ENCODE measurements around the gene CEP83. TPM values are rescaled to one million over a fixed set of nuclear protein-coding genes. Genes with fewer than 3 reads are reported as not detected.

CEP83 gene
- total RNA-seq, 4 donors from 2014 or later: 19.0 to 34.5 (median 24.4) TPM

GRCh38 chr12:94262228-94263010 lies 197.2 kb downstream of the CEP83 start:
- Histone ChIP-seq H3K27ac (peak overlapping the region; percentile 60 to 90 (median 81)), H3K4me1 (peaks cover 0 to 52% (median 17%) of the 10 kb centered on the region in 4 donors), H3K9me3 (no peaks in the 10 kb centered on the region), H3K27me3 (no peaks in the 10 kb centered on the region), H3K4me3 (peak overlapping the region; percentile 40 to 59 (median 52)), H3K36me3 (no peaks in the 10 kb centered on the region)
- TF ChIP-seq CTCF (IDR thresholded peaks at IDR 0.05) (peak in 1 of 5 experiments; percentile 14), EP300 (IDR thresholded peaks at IDR 0.05) (peak; percentile 57 to 89), POLR2A (IDR thresholded peaks at IDR 0.05) (peak in 1 of 2 donors; percentile 20)
- DNase-seq (ENCODE audit: low spot score in 2 of 2): peak; percentile 76 to 84
- 7% methylated on average over 12 to 17 of the region's 17 CpGs for WGBS, 2 donors

GRCh38 chr12:94261786-94262185 lies 197.9 kb downstream of the CEP83 start:
- WGBS, 2 donors: 43 to 44% methylated on average over 3 of the region's 3 CpGs

GRCh38 chr12:94261119-94261518 lies 198.5 kb downstream of the CEP83 start:
- no peak for DNase-seq (ENCODE audit: low spot score in 2 of 2)
- no peaks in the 10 kb centered on the region for H3K36me3 ChIP-seq
- H3K27me3 ChIP-seq: no peaks in the 10 kb centered on the region
- peak overlapping the region in 1 of 4 donors; percentile 84 for H3K27ac ChIP-seq
- H3K4me1 ChIP-seq: peaks cover 0 to 41% (median 17%) of the 10 kb centered on the region in 4 donors
- H3K4me3 ChIP-seq: no peak overlapping the region
- 88 to 89% methylated on average over 2 of the region's 2 CpGs for WGBS, 2 donors
- TF ChIP-seq EP300 (IDR thresholded peaks at IDR 0.05) (no peak), POLR2A (IDR thresholded peaks at IDR 0.05) (no peak), CTCF (IDR thresholded peaks at IDR 0.05) (no peak)
- H3K9me3 ChIP-seq: no peaks in the 10 kb centered on the region

More at GRCh38 chr12:94261786-94262185, 197.9 kb downstream of the CEP83 start:
- no peaks in the 10 kb centered on the region for H3K27me3 ChIP-seq
- H3K4me1 ChIP-seq: peaks cover 0 to 46% (median 17%) of the 10 kb centered on the region in 4 donors
- no peak for TF ChIP-seq EP300 (IDR thresholded peaks at IDR 0.05)
- TF ChIP-seq POLR2A (IDR thresholded peaks at IDR 0.05): no peak
- TF ChIP-seq CTCF (IDR thresholded peaks at IDR 0.05): no peak
- H3K4me3 ChIP-seq: peak overlapping the region; percentile 40 to 59 (median 52)
- H3K36me3 ChIP-seq: no peaks in the 10 kb centered on the region
- no peaks in the 10 kb centered on the region for H3K9me3 ChIP-seq
- peak overlapping the region; percentile 60 to 90 (median 81) for H3K27ac ChIP-seq
- no peak for DNase-seq (ENCODE audit: low spot score in 2 of 2)

DNA sequence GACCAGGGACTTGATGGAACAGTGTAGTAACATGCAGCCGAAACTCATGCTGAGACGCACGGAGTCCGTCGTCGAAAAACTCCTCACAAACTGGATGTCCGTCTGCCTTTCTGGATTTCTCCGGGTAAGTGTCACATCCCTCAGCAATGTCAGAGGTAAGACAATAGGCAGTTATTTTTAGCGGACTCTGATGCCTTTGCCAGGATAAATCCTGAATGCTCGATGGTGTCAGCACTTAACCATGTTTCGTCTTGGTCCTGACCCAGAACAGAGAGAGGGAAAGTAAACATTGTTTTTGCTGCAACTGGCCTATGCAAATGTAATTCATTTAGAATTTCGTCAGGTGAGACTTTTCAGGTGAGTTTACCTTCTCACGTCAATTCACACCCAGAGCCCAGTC lies 198.9 kb downstream of the CEP83 start:
- no peak overlapping the region for H3K27ac ChIP-seq

More for the DNA sequence above, 198.9 kb downstream of the CEP83 start:
- Histone ChIP-seq H3K27me3 (no peaks in the 10 kb centered on the region), H3K4me3 (no peak overlapping the region), H3K36me3 (no peaks in the 10 kb centered on the region), H3K4me1 (peaks cover 0 to 37% (median 17%) of the 10 kb centered on the region in 4 donors), H3K9me3 (no peaks in the 10 kb centered on the region)
- no peak for TF ChIP-seq POLR2A (IDR thresholded peaks at IDR 0.05)
- TF ChIP-seq CTCF (IDR thresholded peaks at IDR 0.05): no peak
- TF ChIP-seq EP300 (IDR thresholded peaks at IDR 0.05): no peak
- 81 to 91% methylated on average over 13 of the region's 13 CpGs for WGBS, 2 donors
- DNase-seq (ENCODE audit: low spot score in 2 of 2): no peak
